Neural cell (in vitro differentiated cells): ENCODE results near the gene SDHAF2. TPM values are rescaled to one million over a fixed set of nuclear protein-coding genes. Genes with fewer than 3 reads are reported as not detected.

ENCODE experiments used
- H2AFZ ChIP-seq: fragments of 200-600, 300-800 bp; sonication (generic), shearing (Covaris generic); 2 replicates; pipeline ENCODE4 v1.6.0; 2014; ENCODE audit warnings: low read depth, mild to moderate bottlenecking, antibody characterized with exemption, low read length, moderate library complexity
- H3F3A ChIP-seq: fragments of 200-600 bp; shearing (Covaris generic); 2 replicates; pipeline ENCODE4 v1.6.1; 2016; ENCODE audit warnings: mild to moderate bottlenecking, moderate library complexity, mixed read lengths, antibody characterized with exemption, low read length; ENCODE audit not compliant: insufficient read depth, poor library complexity, severe bottlenecking
- H3K27ac ChIP-seq: fragments of 200-600, 300-800 bp; sonication (generic), shearing (Covaris generic); 2 replicates; pipeline ENCODE4 v1.5.1; 2014; ENCODE audit warnings: mild to moderate bottlenecking, low read length, moderate library complexity
- H3K27me3 ChIP-seq: fragments of 300-800, 200-600 bp; sonication (generic), shearing (Covaris generic); 2 replicates; pipeline ENCODE4 v1.6.0; 2014; ENCODE audit warnings: mild to moderate bottlenecking, low read depth, low read length, moderate library complexity; ENCODE audit not compliant: insufficient read depth
- H3K36me3 ChIP-seq: fragments of 300-800, 200-600 bp; sonication (generic), shearing (Covaris generic); 2 replicates; pipeline ENCODE4 v1.5.1; 2014; ENCODE audit warnings: mild to moderate bottlenecking, antibody characterized with exemption, low read length, moderate library complexity; ENCODE audit not compliant: insufficient read depth
- H3K4me2 ChIP-seq: fragments of 300-800, 200-600 bp; sonication (generic), shearing (Covaris generic); 2 replicates; pipeline ENCODE4 v1.6.0; 2014; ENCODE audit warnings: mild to moderate bottlenecking, low read length
- H3K4me3 ChIP-seq: fragments of 300-800, 200-600 bp; sonication (generic), shearing (Covaris generic); 2 replicates; pipeline ENCODE4 v1.5.1; 2014; ENCODE audit warnings: mild to moderate bottlenecking, low read length, moderate library complexity
- H3K79me2 ChIP-seq: fragments of 200-600 bp; shearing (Covaris generic); replicated peaks from 2 replicates; pipeline ENCODE4 v1.6.0; 2014; ENCODE audit warnings: mild to moderate bottlenecking, low read length, moderate library complexity; ENCODE audit not compliant: insufficient read depth
- H3K9ac ChIP-seq: fragments of 300-800, 200-600 bp; sonication (generic), shearing (Covaris generic); 2 replicates; pipeline ENCODE4 v1.6.1; 2016; ENCODE audit warnings: mild to moderate bottlenecking, low read length, mixed read lengths
- H3K9me2 ChIP-seq: fragments of 200-600 bp; shearing (Covaris generic); 2 replicates; pipeline ENCODE4 v1.6.1; 2016; ENCODE audit warnings: mild to moderate bottlenecking, low read length, mixed read lengths; ENCODE audit not compliant: insufficient read depth
- H3K9me3 ChIP-seq: fragments of 200-600, 300-800 bp; sonication (generic), shearing (Covaris generic); 2 replicates; pipeline ENCODE4 v1.6.1; 2016; ENCODE audit warnings: mild to moderate bottlenecking, mixed run types, low read length, moderate library complexity, mixed read lengths
- H4K20me1 ChIP-seq: fragments of 200-600 bp; shearing (Covaris generic); 2 replicates; pipeline ENCODE4 v1.6.1; 2016; ENCODE audit warnings: mild to moderate bottlenecking, mixed run types; ENCODE audit not compliant: insufficient read depth
- EP300 ChIP-seq: fragments of 450-650 bp; conservative IDR thresholded peaks from 2 replicates; pipeline ENCODE4 v1.6.1; 2014; ENCODE audit warnings: antibody characterized with exemption, mild to moderate bottlenecking, moderate library complexity; ENCODE audit not compliant: poor library complexity, severe bottlenecking
- EZH2 ChIP-seq: fragments of 200-600, 300-800 bp; shearing (Covaris generic), sonication (generic); IDR thresholded peaks from 2 replicates; pipeline ENCODE4 v1.6.1; 2014; ENCODE audit warnings: antibody characterized with exemption, low read length, borderline replicate concordance, mild to moderate bottlenecking; ENCODE audit not compliant: insufficient read depth, poor library complexity, severe bottlenecking
- MXI1 ChIP-seq: fragments of 450-650 bp; conservative IDR thresholded peaks from 2 replicates; pipeline ENCODE4 v1.6.1; 2014; ENCODE audit warnings: antibody characterized with exemption, mild to moderate bottlenecking; ENCODE audit not compliant: poor library complexity, severe bottlenecking
- POLR2AphosphoS5 ChIP-seq: IDR thresholded peaks from 2 replicates; pipeline ENCODE4 v1.6.1; 2012
- RAD21 ChIP-seq: fragments of 450-650 bp; conservative IDR thresholded peaks from 2 replicates; pipeline ENCODE4 v1.6.1; 2014; ENCODE audit warnings: antibody characterized with exemption, mild to moderate bottlenecking, moderate library complexity
- TAF1 ChIP-seq: IDR thresholded peaks from 2 replicates; pipeline ENCODE4 v1.6.1; 2012; ENCODE audit warnings: low read depth
- polyA plus RNA-seq: library from polyadenylated mRNA; depleted of rRNA; stranded (reverse); fragments of >200 nt; gene quantifications from 2 replicates; pipeline ENCODE4 v1.2.3, GENCODE V29; 2014
- TF ChIP-seq, protein P1 (sequence below): IDR thresholded peaks from 2 replicates; pipeline ENCODE4 v1.6.1; 2012; ENCODE audit warnings: borderline replicate concordance
- TF ChIP-seq, protein P2 (sequence below): fragments of 450-650 bp; IDR thresholded peaks from 2 replicates; pipeline ENCODE4 v1.5.1; 2014; ENCODE audit warnings: antibody characterized with exemption, mild to moderate bottlenecking, moderate library complexity; ENCODE audit not compliant: poor library complexity, severe bottlenecking

Gene SDHAF2
- polyA plus RNA-seq, 1 donor from 2014 or later: 54.5 TPM

DNA sequence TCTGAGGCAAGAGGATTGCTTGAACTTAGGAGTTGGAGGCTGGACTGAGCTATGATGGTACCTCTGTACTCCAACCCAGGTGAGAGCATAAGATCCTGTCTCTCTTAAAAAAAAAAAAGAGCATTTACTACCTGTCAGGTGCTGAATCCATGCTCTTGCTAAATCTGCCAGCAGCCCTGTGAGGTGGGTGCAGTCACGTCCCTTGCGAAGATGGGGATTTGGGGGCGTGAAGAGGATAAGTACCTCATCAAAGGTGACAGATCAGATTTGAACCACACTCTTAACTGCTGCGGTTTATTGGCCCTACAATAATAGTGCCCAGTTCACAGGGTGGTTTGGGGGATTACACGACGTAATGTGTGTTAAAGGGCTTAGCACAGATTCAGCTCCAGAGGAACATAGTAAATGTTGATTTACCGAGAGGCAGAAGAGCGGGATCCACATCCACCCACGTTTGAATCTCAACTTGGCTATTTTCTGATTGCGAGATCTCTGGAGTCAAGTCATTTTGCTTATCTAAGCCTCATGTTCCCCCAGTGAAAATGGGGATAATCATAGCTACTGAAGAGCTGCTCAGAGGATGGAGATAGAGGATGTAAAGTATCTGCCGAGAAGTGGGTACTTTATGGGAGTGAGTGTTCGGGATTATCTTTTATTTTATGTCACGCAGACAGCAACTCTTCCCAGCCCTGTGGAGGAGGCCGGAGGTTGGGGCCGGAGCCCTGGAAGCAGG, 50.5 kb downstream of the SDHAF2 start:
- TF ChIP-seq EP300: no peak
- TF ChIP-seq, protein P1, sequence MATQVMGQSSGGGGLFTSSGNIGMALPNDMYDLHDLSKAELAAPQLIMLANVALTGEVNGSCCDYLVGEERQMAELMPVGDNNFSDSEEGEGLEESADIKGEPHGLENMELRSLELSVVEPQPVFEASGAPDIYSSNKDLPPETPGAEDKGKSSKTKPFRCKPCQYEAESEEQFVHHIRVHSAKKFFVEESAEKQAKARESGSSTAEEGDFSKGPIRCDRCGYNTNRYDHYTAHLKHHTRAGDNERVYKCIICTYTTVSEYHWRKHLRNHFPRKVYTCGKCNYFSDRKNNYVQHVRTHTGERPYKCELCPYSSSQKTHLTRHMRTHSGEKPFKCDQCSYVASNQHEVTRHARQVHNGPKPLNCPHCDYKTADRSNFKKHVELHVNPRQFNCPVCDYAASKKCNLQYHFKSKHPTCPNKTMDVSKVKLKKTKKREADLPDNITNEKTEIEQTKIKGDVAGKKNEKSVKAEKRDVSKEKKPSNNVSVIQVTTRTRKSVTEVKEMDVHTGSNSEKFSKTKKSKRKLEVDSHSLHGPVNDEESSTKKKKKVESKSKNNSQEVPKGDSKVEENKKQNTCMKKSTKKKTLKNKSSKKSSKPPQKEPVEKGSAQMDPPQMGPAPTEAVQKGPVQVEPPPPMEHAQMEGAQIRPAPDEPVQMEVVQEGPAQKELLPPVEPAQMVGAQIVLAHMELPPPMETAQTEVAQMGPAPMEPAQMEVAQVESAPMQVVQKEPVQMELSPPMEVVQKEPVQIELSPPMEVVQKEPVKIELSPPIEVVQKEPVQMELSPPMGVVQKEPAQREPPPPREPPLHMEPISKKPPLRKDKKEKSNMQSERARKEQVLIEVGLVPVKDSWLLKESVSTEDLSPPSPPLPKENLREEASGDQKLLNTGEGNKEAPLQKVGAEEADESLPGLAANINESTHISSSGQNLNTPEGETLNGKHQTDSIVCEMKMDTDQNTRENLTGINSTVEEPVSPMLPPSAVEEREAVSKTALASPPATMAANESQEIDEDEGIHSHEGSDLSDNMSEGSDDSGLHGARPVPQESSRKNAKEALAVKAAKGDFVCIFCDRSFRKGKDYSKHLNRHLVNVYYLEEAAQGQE: no peak
- H4K20me1 ChIP-seq: no peaks in the 10 kb centered on the region
- H2AFZ ChIP-seq: no peak overlapping the region
- peak overlapping the region; percentile 76 for H3K4me2 ChIP-seq
- no peaks in the 10 kb centered on the region for H3K79me2 ChIP-seq
- no peaks in the 10 kb centered on the region for H3K27me3 ChIP-seq
- peak overlapping the region; percentile 59 for H3K9ac ChIP-seq
- peaks cover 6% of the 10 kb centered on the region for H3F3A ChIP-seq
- H3K4me3 ChIP-seq: peak overlapping the region; percentile 58
- H3K9me2 ChIP-seq: no peaks in the 10 kb centered on the region
- H3K27ac ChIP-seq: peak overlapping the region; percentile 78
- H3K9me3 ChIP-seq: no peaks in the 10 kb centered on the region
- no peaks in the 10 kb centered on the region for H3K36me3 ChIP-seq

DNA sequence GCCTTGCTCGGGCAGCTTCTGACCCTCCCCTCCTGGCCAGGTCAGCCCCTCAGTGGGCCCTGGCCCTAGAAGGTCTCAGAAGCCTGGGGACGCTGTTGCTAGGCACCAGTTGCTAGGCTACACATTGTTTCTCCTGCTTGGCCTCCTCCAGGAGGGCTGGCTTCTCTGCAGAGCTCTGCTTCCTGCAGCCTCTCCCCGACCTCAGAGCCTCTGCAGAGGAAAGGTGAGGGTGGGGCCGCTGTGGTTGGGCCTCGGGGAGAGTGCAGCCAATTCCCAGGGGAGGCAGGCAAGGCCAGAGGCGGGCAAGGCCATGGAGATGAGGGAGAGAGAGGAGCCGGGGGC, 51.0 kb downstream of the SDHAF2 start:
- Histone ChIP-seq H3K27me3 (no peaks in the 10 kb centered on the region), H3K36me3 (no peaks in the 10 kb centered on the region), H3F3A (peaks cover 6% of the 10 kb centered on the region), H2AFZ (no peak overlapping the region), H4K20me1 (no peaks in the 10 kb centered on the region), H3K4me3 (peak overlapping the region; percentile 58), H3K4me2 (peak overlapping the region; percentile 76), H3K27ac (peak overlapping the region; percentile 78), H3K9me2 (no peaks in the 10 kb centered on the region), H3K79me2 (no peaks in the 10 kb centered on the region), H3K9ac (peak overlapping the region; percentile 59), H3K9me3 (no peaks in the 10 kb centered on the region)
- TF ChIP-seq RAD21 (peak; percentile 27), EP300 (peak; percentile 62), MXI1 (peak; percentile 70)
- TF ChIP-seq, protein P1: no peak

DNA sequence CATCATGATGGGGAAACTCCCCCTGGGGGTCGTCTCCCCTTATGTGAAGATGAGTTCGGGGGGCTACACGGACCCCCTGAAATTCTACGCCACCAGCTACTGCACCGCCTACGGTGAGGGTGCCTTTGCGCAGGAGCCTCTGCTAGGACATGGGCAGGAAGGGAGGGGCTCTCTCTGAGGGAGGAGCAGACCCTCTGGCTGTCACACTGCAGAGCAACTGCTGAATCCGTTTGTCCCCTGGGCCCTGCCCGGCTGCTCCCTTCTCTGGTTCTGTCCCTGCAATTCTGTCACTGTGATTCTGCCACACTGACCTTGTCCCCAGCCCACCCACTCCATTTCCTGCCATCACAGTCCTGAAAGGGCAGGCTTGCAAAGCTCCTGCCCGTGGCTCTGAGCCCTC, 51.9 kb downstream of the SDHAF2 start:
- H3K4me3 ChIP-seq: peak overlapping the region; percentile 58
- H3K4me2 ChIP-seq: peak overlapping the region; percentile 76
- no peaks in the 10 kb centered on the region for H3K79me2 ChIP-seq
- TF ChIP-seq MXI1 (no peak), EZH2 (no peak), EP300 (no peak), TAF1 (no peak), POLR2AphosphoS5 (no peak)
- TF ChIP-seq, protein P2, sequence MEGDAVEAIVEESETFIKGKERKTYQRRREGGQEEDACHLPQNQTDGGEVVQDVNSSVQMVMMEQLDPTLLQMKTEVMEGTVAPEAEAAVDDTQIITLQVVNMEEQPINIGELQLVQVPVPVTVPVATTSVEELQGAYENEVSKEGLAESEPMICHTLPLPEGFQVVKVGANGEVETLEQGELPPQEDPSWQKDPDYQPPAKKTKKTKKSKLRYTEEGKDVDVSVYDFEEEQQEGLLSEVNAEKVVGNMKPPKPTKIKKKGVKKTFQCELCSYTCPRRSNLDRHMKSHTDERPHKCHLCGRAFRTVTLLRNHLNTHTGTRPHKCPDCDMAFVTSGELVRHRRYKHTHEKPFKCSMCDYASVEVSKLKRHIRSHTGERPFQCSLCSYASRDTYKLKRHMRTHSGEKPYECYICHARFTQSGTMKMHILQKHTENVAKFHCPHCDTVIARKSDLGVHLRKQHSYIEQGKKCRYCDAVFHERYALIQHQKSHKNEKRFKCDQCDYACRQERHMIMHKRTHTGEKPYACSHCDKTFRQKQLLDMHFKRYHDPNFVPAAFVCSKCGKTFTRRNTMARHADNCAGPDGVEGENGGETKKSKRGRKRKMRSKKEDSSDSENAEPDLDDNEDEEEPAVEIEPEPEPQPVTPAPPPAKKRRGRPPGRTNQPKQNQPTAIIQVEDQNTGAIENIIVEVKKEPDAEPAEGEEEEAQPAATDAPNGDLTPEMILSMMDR: no peak
- TF ChIP-seq, protein P1: no peak
- H3K27ac ChIP-seq: peak overlapping the region; percentile 78
- peak overlapping the region; percentile 59 for H3K9ac ChIP-seq
- no peaks in the 10 kb centered on the region for H3K36me3 ChIP-seq
- no peak overlapping the region for H2AFZ ChIP-seq
- no peaks in the 10 kb centered on the region for H3K9me3 ChIP-seq
- no peaks in the 10 kb centered on the region for H4K20me1 ChIP-seq
- H3K27me3 ChIP-seq: no peaks in the 10 kb centered on the region
- H3K9me2 ChIP-seq: no peaks in the 10 kb centered on the region
- H3F3A ChIP-seq: peaks cover 6% of the 10 kb centered on the region
